ENCODE results near the gene BTBD2. TPM values are rescaled to one million over a fixed set of nuclear protein-coding genes. Genes with fewer than 3 reads are reported as not detected.

Gene BTBD2
- total and polyA plus RNA-seq, 10 of the 15 experiments (the other 5 are each of a cell fraction or from before 2014, with no cell fraction given), result 0.13 to 66.2 (median 10.4) TPM

DNA sequence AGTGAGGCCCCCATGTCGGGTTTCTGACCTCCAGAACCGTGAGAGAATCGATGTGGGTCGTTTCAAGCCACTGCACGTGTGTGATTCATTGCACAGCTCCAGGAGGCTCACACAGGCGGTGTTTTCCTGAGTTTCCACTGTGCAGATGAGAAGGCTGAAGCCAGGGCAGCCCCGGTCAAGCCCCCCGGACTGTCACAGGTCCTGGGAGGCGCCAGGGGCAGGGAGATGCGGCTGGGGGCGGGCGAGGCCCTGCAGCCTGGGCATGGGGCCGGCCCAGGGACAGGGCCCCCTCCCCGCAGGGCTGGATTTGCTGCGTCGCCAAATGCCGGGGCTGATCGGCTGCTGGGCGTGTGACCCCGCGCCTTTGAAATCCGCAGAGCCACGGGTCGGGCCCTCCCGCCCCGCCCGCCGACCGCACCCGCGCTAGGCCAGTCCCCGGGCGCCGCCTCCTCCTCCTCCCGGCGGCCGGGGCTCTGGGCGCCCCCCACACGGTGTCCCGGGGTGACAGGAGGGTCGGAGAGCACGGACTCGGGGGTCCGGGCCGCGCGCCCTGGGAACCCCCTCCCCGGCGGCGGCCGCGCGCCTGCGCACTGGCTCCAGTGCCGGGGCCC is 45.5 kb upstream of the BTBD2 start (continued):
- TF ChIP-seq, protein P1, sequence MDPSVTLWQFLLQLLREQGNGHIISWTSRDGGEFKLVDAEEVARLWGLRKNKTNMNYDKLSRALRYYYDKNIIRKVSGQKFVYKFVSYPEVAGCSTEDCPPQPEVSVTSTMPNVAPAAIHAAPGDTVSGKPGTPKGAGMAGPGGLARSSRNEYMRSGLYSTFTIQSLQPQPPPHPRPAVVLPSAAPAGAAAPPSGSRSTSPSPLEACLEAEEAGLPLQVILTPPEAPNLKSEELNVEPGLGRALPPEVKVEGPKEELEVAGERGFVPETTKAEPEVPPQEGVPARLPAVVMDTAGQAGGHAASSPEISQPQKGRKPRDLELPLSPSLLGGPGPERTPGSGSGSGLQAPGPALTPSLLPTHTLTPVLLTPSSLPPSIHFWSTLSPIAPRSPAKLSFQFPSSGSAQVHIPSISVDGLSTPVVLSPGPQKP (IDR thresholded peaks at IDR 0.05; ENCODE audit: low read depth, low read length), result no peak
- TF ChIP-seq, protein P2, sequence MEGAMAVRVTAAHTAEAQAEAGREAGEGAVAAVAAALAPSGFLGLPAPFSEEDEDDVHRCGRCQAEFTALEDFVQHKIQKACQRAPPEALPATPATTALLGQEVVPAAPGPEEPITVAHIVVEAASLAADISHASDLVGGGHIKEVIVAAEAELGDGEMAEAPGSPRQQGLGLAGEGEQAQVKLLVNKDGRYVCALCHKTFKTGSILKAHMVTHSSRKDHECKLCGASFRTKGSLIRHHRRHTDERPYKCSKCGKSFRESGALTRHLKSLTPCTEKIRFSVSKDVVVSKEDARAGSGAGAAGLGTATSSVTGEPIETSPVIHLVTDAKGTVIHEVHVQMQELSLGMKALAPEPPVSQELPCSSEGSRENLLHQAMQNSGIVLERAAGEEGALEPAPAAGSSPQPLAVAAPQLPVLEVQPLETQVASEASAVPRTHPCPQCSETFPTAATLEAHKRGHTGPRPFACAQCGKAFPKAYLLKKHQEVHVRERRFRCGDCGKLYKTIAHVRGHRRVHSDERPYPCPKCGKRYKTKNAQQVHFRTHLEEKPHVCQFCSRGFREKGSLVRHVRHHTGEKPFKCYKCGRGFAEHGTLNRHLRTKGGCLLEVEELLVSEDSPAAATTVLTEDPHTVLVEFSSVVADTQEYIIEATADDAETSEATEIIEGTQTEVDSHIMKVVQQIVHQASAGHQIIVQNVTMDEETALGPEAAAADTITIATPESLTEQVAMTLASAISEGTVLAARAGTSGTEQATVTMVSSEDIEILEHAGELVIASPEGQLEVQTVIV (IDR thresholded peaks at IDR 0.05; ENCODE audit: borderline replicate concordance, partially characterized antibody), result no peak
- TF ChIP-seq PML (IDR thresholded peaks at IDR 0.05; ENCODE audit: low read length) (no peak), ATF7 (IDR thresholded peaks at IDR 0.05; ENCODE audit: low read depth) (no peak), MEF2A (IDR thresholded peaks at IDR 0.05; ENCODE audit: insufficient read depth, low read depth, low read length) (no peak), NFIC (IDR thresholded peaks at IDR 0.05; ENCODE audit: low read depth, low read length) (no peak; the same call in 1 of the 2 replicates), PAX5 (IDR thresholded peaks at IDR 0.05; ENCODE audit: borderline replicate concordance, low read depth, low read length) (no peak), SREBF1 (IDR thresholded peaks at IDR 0.05; ENCODE audit: low read length) (no peak), TCF12 (IDR thresholded peaks at IDR 0.05; ENCODE audit: low read depth, low read length) (no peak)
- TF ChIP-seq, protein P3, sequence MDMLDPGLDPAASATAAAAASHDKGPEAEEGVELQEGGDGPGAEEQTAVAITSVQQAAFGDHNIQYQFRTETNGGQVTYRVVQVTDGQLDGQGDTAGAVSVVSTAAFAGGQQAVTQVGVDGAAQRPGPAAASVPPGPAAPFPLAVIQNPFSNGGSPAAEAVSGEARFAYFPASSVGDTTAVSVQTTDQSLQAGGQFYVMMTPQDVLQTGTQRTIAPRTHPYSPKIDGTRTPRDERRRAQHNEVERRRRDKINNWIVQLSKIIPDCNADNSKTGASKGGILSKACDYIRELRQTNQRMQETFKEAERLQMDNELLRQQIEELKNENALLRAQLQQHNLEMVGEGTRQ (IDR thresholded peaks at IDR 0.05; ENCODE audit: borderline replicate concordance, low read depth, low read length), result no peak
- TF ChIP-seq, protein P4, sequence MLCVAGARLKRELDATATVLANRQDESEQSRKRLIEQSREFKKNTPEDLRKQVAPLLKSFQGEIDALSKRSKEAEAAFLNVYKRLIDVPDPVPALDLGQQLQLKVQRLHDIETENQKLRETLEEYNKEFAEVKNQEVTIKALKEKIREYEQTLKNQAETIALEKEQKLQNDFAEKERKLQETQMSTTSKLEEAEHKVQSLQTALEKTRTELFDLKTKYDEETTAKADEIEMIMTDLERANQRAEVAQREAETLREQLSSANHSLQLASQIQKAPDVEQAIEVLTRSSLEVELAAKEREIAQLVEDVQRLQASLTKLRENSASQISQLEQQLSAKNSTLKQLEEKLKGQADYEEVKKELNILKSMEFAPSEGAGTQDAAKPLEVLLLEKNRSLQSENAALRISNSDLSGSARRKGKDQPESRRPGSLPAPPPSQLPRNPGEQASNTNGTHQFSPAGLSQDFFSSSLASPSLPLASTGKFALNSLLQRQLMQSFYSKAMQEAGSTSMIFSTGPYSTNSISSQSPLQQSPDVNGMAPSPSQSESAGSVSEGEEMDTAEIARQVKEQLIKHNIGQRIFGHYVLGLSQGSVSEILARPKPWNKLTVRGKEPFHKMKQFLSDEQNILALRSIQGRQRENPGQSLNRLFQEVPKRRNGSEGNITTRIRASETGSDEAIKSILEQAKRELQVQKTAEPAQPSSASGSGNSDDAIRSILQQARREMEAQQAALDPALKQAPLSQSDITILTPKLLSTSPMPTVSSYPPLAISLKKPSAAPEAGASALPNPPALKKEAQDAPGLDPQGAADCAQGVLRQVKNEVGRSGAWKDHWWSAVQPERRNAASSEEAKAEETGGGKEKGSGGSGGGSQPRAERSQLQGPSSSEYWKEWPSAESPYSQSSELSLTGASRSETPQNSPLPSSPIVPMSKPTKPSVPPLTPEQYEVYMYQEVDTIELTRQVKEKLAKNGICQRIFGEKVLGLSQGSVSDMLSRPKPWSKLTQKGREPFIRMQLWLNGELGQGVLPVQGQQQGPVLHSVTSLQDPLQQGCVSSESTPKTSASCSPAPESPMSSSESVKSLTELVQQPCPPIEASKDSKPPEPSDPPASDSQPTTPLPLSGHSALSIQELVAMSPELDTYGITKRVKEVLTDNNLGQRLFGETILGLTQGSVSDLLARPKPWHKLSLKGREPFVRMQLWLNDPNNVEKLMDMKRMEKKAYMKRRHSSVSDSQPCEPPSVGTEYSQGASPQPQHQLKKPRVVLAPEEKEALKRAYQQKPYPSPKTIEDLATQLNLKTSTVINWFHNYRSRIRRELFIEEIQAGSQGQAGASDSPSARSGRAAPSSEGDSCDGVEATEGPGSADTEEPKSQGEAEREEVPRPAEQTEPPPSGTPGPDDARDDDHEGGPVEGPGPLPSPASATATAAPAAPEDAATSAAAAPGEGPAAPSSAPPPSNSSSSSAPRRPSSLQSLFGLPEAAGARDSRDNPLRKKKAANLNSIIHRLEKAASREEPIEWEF (IDR thresholded peaks at IDR 0.05; ENCODE audit: insufficient replicate concordance, low read depth, low read length), result no peak
- TF ChIP-seq, protein P5, sequence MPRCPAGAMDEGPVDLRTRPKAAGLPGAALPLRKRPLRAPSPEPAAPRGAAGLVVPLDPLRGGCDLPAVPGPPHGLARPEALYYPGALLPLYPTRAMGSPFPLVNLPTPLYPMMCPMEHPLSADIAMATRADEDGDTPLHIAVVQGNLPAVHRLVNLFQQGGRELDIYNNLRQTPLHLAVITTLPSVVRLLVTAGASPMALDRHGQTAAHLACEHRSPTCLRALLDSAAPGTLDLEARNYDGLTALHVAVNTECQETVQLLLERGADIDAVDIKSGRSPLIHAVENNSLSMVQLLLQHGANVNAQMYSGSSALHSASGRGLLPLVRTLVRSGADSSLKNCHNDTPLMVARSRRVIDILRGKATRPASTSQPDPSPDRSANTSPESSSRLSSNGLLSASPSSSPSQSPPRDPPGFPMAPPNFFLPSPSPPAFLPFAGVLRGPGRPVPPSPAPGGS (IDR thresholded peaks at IDR 0.05; ENCODE audit: borderline replicate concordance, insufficient read depth, low read depth, low read length, poor library complexity, severe bottlenecking), result peak; percentile 86
- TF ChIP-seq, protein P6, sequence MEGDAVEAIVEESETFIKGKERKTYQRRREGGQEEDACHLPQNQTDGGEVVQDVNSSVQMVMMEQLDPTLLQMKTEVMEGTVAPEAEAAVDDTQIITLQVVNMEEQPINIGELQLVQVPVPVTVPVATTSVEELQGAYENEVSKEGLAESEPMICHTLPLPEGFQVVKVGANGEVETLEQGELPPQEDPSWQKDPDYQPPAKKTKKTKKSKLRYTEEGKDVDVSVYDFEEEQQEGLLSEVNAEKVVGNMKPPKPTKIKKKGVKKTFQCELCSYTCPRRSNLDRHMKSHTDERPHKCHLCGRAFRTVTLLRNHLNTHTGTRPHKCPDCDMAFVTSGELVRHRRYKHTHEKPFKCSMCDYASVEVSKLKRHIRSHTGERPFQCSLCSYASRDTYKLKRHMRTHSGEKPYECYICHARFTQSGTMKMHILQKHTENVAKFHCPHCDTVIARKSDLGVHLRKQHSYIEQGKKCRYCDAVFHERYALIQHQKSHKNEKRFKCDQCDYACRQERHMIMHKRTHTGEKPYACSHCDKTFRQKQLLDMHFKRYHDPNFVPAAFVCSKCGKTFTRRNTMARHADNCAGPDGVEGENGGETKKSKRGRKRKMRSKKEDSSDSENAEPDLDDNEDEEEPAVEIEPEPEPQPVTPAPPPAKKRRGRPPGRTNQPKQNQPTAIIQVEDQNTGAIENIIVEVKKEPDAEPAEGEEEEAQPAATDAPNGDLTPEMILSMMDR (IDR thresholded peaks at IDR 0.05 in 2 of 3, conservative IDR thresholded peaks at IDR 0.05 in 1 of 3; ENCODE audit: control insufficient read depth in 2 of 3, extremely low read depth in 1 of 3, insufficient read depth in 1 of 3, low read depth in 3 of 3, low read length in 3 of 3), result no peak
